HPDE6-E6E7 (cell line): ENCODE results near the gene DNAI2.

ENCODE experiments used
- DNase-seq: peaks from one replicate; pipeline ENCODE4 v3.0.0; 2011; ENCODE audit warnings: missing footprints; ENCODE audit errors: extremely low spot score

Gene DNAI2

DNA sequence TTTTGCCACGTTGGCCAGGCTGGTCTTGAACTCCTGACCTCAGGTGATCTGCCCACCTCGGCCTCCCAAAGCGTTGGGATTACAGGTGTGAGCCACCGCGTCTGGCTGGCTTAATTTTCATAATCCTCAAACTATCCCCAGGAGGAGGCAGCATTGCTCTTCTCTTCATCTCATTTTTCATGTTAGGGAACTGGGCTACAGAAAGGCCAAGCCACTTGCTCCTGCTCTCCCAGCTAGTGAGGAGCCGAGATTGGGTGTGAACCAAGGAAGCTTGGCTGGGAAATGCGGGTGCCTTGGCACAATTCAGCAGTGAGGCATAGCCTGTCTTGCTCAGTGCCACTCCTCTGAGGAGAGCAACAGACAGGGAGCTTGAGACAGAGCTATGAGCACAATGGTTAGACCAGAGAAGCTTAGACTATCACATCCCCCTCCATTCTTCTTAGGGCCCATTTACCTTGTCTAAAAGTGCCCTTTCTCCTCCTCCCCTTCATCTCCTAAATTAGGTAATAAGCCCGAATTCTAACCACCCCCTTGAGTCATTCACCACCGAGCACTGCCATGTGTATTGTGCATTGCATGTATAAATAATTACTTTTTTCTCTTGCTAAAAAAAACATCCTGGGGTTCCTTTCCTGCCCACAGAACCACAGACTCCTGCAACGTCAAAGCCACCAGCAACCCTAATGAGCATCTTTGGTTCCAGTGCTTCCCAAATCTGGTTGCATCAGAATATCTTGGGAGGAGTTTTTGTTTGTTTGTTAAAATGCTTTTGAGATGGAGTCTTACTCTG is 32.0 kb downstream of the DNAI2 start:
- DNase-seq = no peak

DNA sequence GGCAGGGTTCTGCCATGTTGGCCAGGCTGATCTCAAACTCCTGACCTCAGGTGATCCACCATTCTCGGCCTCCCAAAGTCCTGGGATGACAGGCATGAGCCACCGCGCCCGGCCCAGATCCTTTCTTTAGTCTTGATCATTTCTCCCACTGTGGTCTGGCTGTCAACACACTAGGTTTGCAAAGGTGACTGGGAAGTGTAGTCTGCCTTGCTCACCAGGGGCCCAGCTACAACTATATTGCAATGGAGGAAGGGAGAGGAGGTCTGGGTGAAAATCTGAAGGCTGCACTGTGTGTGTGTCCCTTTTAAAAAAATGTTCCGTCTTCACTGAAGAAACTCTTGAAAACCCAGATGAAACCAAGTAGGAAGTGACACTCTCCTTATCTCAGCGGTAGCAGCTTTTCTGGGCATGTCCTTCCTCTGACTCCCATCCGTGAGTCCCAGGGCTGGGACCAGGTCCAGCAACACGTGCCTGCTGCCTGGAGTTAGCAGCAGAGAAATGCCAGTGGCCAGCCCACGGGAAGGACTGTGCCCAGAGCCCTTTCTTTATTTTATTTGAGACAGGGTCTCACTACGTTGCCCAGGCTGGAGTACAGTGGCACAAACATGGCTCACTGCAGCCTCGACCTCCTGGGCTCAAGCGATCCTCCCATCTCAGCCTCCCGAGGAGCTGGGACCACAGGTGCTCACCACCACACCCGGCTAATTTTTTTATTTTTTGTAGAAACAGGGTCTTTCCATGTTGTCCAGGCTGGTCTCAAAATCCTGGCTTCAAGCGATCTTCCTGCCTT is 34.1 kb downstream of the DNAI2 start:
- no peak for DNase-seq

- no peak for DNase-seq
Observed at GRCh38 chr17:74309902-74310301, 35.9 kb downstream of the DNAI2 start.

- no peak for DNase-seq
Observed at GRCh38 chr17:74314877-74315276, 40.8 kb downstream of the DNAI2 start.

- no peak for DNase-seq
Observed at GRCh38 chr17:74316220-74316619, 42.2 kb downstream of the DNAI2 start.

- DNase-seq = no peak
Observed at GRCh38 chr17:74317071-74317470, 43.0 kb downstream of the DNAI2 start.

DNA sequence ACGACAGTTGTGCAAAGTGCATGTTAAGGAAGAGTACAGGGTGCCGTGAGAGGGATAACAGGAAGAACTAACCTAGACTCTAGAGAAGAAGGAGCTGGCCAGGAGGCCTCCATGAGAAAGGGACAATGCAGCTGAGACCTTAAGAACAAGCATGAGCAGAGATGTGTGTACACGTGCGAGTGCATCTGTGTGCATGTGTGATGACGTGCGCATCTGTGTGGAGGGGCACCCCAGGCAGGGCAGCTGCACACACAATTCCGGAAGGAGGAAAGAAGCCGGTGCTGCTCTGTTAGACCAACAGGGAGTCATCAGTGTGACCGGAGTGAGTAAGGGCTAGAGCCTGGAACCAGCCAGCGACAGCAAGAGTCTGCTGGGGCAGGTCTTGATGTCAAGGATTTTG is 44.4 kb downstream of the DNAI2 start:
- no peak for DNase-seq

DNA sequence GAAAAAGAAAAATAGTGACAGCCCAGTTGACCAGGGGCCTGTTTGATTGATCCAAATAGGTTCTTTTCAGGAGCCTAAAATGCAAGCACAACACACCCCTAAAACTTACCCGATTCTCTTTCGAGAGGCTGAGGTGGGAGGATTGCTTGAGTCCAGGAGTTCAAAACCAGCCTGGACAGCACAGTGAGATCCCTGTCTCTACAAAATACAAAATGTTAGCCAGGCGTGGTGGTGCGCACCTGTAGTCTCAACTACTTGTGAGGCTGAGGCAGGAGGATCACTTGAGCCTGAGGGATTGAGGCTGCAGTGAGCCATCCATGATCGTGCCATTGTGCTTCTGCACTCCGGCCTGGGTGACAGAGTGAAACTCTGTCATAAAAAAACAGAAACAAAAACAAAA is 50.5 kb downstream of the DNAI2 start:
- DNase-seq = no peak

GRCh38 chr17:74325376-74325742 is 51.3 kb downstream of the DNAI2 start:
- DNase-seq = no peak

DNA sequence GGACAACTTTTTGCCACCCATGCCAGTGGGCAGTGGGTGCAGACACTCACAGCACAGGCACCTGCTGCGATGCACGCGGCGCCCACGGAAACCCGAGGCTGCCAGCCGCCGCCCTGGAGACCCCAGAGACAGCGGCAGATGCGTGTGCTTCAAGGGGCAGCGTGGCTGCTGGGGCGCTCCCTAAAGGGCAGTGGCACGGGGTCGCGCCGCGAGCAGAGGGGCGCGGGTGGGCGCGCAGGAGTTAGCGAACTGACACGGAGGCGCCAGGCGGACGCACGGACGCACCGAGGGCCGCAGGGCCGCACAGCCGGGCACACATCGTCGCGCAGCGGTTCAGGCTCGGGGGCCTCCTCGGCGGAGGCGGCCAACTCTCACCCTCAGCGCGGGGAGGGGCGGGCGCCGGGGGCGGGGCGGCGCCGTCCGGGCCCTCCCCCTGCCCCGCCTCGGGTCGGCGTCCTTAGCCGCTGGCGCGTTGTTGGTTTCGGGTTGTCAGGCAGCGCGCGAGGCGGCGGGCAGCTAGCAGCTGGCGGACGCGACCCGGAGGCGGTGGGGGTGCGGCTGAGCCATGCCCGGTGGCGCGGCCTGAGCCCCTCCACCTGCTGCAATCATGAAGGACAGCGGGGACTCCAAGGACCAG is 51.8 kb downstream of the DNAI2 start, which contains the start of gene KIF19:
KIF19 (plus strand) TSS at position 484 of the 637 bp plus-strand sequence; CDS start at position 608, 124 bp downstream.
- DNase-seq = no peak

GRCh38 chr17:74326506-74326905 is 52.5 kb downstream of the DNAI2 start:
- DNase-seq = no peak

GRCh38 chr17:74328487-74328886 is 54.5 kb downstream of the DNAI2 start:
- no peak for DNase-seq

- DNase-seq = no peak
Observed at GRCh38 chr17:74329378-74329777, 55.3 kb downstream of the DNAI2 start.

GRCh38 chr17:74330446-74330845 is 56.4 kb downstream of the DNAI2 start:
- DNase-seq = no peak

GRCh38 chr17:74332017-74332650 is 58.1 kb downstream of the DNAI2 start:
- no peak for DNase-seq

DNA sequence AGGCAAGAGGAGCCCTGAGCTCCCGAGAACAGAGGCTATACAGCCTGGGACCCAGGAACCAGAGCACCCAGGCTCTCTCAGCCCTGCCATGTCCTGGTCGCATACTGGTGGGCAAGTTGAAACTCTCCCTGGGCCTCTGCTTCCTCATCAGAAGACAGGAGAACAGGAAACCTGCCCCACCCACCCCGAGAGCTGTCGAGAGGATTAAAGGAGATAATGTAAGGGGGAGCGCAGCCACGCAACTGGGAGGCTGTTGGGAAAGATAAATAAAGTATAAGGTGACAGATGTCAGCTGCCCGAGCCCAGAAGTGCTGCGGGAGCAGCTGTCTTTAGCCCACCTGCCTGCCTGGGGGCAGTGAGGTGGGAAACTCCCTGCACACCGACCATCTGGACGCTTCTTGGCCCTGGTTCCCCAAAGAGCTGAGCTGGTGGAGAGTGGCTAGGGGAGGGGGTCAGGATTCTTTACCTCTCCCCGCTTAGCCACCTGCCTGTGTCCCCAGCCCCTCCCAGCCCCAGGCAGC is 58.8 kb downstream of the DNAI2 start:
- DNase-seq = no peak

GRCh38 chr17:74334393-74335039 is 60.5 kb downstream of the DNAI2 start:
- no peak for DNase-seq

- DNase-seq = no peak
Observed at GRCh38 chr17:74335529-74336062, 61.6 kb downstream of the DNAI2 start.

- DNase-seq = no peak
Observed at GRCh38 chr17:74336307-74336706, 62.3 kb downstream of the DNAI2 start.

- DNase-seq = no peak
Observed at GRCh38 chr17:74337834-74338500, 63.9 kb downstream of the DNAI2 start.
